Vein endothelial cell (primary cell): ENCODE results near the gene ADIG. TPM values are rescaled to one million over a fixed set of nuclear protein-coding genes. Genes with fewer than 3 reads are reported as not detected.

ENCODE experiments used
- total RNA-seq: library from RNA; depleted of rRNA; stranded (reverse); fragments of >200 nt; gene quantifications from 2 replicates; pipeline ENCODE4 v1.2.3, GENCODE V29; 2012

Gene ADIG
- not detected in 2 replicates for total RNA-seq

GRCh38 chr20:38581013-38581412, at the start of gene ADIG:
ADIG (plus strand) TSS chr20:38581197; CDS start chr20:38581251, 54 bp downstream.

DNA sequence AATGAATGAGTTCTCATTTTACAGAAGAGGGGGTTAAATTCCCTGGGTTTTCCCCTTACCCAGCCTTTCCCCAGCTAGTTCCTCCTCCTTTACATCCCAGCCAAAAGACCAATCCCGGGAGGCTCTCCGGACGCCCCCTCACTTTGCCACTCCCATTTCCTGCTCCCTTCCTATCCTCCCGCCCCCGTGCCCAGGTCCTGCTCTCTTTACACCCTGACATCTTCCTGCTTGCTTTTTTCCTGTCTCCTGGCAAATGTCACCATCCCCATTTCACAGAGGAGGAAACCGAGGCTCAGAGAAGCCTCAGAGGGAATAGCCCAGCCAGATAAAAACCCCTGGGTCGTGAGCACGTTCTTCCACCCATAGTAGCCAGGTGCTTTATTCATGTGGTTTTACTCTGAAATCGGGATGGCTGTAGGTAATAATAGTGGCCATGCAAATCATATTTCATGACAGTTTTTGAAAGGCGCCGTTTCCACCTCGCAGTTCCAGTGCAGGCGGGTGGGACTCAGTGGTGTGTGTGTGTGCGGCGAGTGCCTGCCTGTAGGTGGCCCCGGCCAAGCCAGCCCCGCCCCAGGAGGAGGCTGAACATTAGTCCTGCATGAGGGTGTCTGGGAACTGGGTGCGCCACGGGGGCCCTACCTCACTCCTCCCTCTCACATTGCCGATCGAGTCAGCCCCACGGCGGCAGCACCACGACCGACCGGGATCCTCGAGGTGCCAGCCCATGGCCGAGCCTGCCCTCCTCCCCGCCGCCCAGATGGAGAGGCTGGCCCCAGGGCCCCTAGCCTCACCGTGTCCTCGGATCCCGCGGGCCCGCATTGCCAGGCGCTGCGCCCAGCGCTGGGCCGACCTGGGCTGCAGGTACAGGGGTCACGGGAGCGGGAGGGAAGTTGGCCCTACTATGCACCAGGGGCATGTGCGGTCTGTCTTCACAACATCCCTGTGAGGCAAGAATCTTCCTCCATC, 20.5 kb downstream of the ADIG start, which contains the start of gene ARHGAP40:
TSS of gene ARHGAP40 (plus strand) at position 594 of the 969 bp plus-strand sequence.

Other genes starting within 250 kb of the ADIG start
- under 0.01 TPM in 1 of 2 replicates, not detected in the other for gene LBP, start 234.7 kb upstream of the ADIG start, total RNA-seq
- 11.4 and 11.9 TPM in 2 replicates for gene SNHG17, start 145.9 kb upstream of the ADIG start, total RNA-seq
- 44.7 and 59.0 TPM in 2 replicates for gene RALGAPB, start 108.4 kb upstream of the ADIG start, total RNA-seq
- under 0.01 and 0.10 TPM in 2 replicates for gene ARHGAP40, start 20.6 kb downstream of the ADIG start, total RNA-seq
- not detected in 2 replicates for gene SLC32A1, start 143.3 kb downstream of the ADIG start, total RNA-seq
- 8.5 and 9.7 TPM in 2 replicates for gene ACTR5, start 167.3 kb downstream of the ADIG start, total RNA-seq
- gene PPP1R16B, start 224.5 kb downstream of the ADIG start, total RNA-seq = 169 and 210 TPM in 2 replicates